GM20000 (cell line): Measurements from ENCODE around the gene ELN.
A peak's percentile ranks its signal among the peaks of the same experiment; 100 is the strongest.

ENCODE experiments used
- DNase-seq: peaks from one replicate; pipeline ENCODE4 v3.0.0; 2012; ENCODE audit warnings: low spot score
- CTCF ChIP-seq: IDR thresholded peaks from 2 replicates; pipeline ENCODE4 v1.5.1; 2012; ENCODE audit warnings: mild to moderate bottlenecking, control low read depth; ENCODE audit errors: extremely low read depth, missing control alignments

Gene ELN

GRCh38 chr7:74092964-74093471 is 65.0 kb downstream of the ELN start:
- peak; percentile 85 for DNase-seq
- no peak for TF ChIP-seq CTCF

GRCh38 chr7:74093671-74094223 is 65.8 kb downstream of the ELN start:
- TF ChIP-seq CTCF = no peak
- no peak for DNase-seq

- peak; percentile 80 for DNase-seq
- no peak for TF ChIP-seq CTCF
Observed at GRCh38 chr7:74094224-74095101, 66.5 kb downstream of the ELN start.

- TF ChIP-seq CTCF = no peak
- no peak for DNase-seq
Observed at GRCh38 chr7:74095135-74095534, 67.2 kb downstream of the ELN start.

GRCh38 chr7:74097937-74098614 is 70.1 kb downstream of the ELN start:
- no peak for TF ChIP-seq CTCF

GRCh38 chr7:74099031-74099430 is 71.1 kb downstream of the ELN start:
- no peak for DNase-seq
- no peak for TF ChIP-seq CTCF

More at GRCh38 chr7:74097937-74098614, 70.1 kb downstream of the ELN start:
- DNase-seq = no peak
